HTR-8/SVneo (cell line): ENCODE data around the gene LAMA2.
A peak's percentile ranks its signal among the peaks of the same experiment; 100 is the strongest.

Experiments used
- DNase-seq: peaks from one replicate; pipeline ENCODE4 v3.0.0; 2011; ENCODE audit warnings: low spot score, mixed read lengths; ENCODE audit not compliant: insufficient read length
- FAIRE-seq: peaks from 2 replicates; lab custom pipeline; 2011; peaks lifted over from hg19 to GRCh38; lab: Jason Lieb, UNC

LAMA2 gene

DNA sequence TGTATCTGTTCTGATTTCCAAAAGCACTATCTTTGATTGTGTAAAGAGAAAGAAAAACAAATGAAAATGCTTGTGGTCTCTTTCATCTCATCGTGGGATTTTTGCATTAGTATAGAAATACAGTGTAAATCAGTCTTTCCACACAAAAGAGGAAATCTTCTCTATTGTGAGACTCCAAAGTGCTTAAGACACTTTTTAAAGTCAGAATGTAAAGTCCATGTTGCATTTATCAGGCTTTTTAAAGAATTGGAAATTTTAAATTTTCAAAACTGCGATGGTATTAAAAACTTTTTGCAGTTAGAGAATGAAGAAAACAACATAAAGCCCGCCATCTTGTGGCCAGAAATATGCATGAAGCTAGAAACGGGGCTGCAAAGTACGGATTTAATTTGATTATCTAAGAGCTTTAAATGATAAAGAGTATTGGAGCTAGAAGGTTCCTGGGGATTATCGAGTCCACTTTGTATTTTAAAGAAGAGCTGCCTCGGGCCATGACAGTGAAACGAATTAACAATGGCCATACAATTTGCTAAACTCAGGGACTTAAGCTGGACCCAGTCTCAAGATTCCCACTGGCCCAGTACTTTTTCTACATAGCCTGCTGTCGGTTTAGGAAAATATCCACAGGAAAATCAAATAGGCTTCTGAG is 487.5 kb downstream of the LAMA2 start:
- FAIRE-seq (no peak), DNase-seq (peak; percentile 15)

DNA sequence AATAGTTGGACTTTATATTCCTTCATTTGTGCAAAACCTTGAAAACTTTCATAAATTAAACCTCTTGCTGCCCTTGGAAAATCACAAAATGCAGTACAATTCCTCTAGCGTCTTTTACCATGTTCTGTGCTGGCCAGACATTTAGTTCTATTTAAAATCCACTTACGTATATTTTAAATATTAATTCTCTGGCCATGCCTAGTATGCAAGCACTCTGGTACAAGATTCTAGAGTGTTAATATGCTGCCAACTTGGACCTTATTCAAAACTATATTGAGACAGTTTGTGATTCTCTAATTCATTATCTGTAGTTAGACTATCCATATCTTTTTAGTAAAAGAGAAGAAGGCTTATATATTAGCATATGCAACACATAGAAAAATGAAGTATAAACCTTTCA is 498.9 kb downstream of the LAMA2 start:
- DNase-seq: no peak
- FAIRE-seq: no peak

DNA sequence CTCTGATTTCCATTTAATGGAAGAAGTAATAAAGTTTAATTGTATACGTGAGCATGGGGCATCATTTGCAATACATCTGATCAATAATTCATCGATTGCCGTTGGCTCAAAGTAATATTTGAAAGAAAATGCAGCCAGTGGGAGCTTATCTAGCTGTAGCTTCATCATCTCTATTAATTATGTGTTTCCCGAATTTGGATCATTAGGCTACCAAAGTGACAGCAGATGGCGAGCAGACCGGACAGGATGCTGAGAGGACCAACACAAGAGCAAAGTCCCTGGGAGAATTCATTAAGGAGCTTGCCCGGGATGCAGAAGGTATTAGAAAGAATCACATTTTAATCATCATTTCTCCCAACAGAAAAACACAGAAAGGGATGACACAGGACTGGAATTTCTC is 500.0 kb downstream of the LAMA2 start:
- DNase-seq (no peak), FAIRE-seq (no peak)

DNA sequence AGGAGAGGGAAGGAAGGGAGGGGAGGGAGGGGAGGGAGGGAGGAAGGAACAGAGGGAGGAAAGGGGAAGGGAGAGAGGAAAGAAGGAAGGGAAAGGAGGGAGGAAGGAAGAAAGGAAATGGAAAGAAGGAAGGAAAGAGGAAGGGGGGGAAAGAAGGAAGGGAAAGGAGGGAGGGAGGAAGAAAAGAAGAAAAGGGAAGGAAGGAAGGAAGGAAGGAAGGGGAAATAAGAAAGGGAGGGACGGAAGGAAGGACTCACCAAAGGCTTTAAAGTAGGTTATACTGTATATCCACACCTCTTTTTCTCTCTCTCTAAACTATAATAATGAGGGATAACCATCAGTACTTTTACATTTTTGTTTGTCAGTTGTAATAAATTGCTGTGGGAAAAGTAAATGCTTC is 502.2 kb downstream of the LAMA2 start:
- DNase-seq: no peak
- FAIRE-seq: no peak

DNA sequence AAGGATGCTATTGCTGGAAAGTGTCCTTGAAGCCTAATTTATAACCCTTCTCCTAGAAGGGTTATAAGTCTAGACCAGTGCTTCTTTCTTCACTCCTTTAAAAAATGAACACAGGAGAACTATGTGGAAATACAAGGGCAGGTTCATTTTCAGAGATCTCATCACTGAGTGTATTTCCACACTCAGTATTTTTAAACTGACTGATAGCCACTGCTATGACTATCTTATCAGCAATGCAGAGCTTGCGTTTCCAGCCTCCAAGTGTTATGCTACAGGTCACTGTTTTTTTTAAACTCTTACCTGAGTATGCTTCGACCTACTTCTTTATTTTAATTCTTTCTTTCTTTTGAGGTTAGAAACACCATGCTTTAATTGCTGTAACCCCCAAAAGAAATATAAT is 508.0 kb downstream of the LAMA2 start:
- no peak for FAIRE-seq
- DNase-seq: no peak

DNA sequence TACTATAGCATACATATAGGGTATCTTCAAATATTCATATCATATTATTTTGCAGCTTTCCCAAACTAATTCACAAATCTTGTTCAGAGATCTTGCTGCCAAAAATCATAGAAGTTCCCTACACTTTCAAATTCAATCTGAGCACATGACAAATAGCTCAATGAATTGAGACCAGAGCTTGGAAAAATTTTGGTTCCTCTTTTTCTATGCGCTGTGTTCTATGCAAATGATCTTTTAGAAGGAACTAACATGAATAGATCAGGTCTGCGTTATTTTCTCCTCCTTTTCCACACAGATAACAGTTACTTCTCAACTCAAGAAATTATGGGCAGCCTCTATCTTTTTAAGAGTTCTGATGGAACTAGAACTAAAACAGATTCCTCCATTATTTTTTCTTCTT is 510.7 kb downstream of the LAMA2 start:
- DNase-seq (no peak), FAIRE-seq (no peak)

DNA sequence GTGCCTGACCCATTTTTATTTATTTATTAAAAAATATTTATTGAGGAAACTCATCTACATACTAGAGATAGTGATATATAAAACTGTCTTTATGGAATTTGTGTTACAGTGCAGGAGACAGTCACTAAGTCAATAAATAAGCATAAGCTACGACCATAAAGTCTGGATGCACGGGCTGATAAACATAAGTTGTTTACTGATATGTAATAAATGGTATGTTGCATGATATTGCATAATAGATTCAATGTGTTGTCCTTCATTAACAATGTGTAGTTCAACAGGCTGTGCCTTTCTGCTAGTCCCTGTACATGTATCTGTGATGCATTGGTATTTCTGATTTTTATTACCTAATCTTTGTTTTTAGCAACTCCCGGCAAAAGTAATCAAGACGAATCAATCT is 515.8 kb downstream of the LAMA2 start:
- FAIRE-seq (no peak), DNase-seq (no peak)

DNA sequence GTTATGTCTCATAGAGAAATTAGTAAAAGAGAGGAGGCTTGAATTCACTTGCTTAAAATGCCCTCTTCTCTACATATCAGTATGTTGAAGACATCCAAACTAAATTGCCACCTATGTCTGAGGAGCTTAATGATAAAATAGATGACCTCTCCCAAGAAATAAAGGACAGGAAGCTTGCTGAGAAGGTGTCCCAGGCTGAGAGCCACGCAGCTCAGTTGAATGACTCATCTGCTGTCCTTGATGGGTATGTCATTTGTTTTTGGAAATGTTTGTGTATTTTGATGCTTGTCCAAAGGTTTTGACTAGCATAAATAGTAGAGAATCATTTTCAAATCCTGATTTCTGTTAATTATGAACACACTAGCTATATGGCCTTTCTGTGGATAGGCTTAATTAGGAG is 519.3 kb downstream of the LAMA2 start:
- no peak for DNase-seq
- FAIRE-seq: no peak

DNA sequence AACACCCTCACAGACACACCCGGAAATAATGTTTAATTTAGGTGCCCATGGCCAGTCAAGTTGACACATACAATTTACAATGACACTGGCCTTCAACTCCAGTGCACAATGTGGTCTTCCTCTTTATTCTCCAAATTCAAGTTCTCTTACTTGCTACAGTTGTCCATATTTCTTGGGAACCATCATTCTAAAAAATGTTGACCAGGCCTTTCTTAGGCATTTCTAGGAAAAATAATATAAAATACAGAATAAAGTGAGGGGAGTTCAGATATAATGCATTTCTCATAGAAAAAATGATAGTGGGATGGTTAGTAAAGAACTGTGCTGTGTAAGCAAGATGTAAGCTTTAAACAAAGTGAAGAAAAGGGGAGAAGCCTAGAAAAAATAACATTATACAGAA is 528.2 kb downstream of the LAMA2 start:
- no peak for DNase-seq
- FAIRE-seq: no peak

DNA sequence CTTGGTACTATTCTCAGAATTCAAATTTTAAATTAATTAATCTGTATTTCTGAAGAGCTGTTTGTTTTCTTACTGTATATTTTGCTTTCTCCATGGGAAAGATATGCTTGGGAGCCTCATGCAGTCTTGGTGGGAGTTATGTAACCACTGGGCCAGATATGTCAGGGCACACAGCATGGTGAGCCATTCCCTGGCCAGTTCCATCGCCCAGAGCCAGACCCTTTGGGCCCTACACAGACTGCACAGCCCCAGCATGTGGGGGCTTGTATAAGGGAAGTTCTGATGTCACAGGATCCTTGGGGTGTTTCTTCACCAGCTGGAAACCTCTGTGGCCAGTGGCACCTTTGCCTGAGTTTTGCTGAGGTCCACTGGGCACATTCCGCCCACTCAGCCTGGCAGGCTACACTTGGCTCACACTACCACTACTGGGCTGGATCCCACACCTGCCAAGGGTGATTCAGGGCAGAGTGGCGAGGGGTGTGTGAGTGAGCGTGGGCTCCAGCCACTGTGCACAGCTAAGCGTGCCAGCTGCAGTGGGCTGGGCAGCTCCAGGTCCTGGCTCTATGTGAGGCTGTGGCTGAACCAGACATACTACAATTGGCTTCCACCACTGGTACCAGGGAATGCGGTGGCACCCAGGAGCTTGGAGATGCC is 533.5 kb downstream of the LAMA2 start:
- no peak for DNase-seq
- no peak for FAIRE-seq

DNA sequence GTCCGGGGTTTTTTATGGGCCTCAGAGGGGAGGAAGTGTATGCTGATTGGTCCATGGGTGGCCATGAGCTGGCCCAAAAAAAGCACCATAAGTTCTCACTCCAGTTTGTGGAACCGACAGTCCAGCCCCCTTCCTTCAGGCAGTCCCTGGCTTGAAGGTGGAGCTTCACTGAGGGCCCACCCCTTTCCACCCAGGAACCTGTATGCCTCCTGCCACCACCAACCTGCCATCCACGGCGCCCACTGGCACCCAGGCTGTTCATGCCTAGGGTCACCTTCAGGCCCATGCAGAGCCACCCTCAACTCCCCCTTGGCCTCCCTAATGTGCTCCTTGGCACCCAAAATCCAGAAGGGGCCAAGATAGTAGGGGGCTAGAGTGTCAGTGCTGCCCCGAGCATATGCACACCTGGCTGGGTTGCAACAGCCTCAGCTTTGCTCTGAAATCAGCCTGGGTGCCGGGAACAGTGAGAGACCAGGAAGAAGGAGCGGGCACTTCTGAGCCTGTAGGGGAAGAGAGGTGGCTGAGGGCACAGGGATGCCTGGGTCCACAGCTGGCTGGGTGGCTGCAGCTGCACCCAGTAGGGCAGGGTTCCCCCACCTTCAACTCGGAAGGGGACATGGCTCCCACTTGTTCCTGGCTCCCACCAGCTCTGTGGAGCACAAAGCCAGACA is 534.6 kb downstream of the LAMA2 start:
- DNase-seq: no peak
- FAIRE-seq: no peak

DNA sequence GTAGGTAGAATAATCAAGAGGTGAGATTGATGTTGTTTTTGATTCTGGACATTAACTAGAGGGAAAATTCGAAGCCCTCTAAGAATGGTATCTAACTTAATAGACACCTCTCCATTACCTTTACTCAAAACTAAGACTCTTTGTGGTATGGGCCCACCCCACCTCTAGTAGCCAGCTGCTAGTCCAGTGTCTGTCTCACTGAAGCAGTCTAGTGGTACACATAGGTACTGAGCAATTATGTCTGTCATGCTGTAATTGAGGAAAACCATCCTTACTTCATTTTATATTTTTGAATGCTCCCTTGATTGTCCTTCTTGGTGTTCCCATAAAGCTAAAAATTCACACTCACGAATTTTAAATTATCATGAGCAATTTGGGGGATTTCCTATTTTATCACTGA is 536.4 kb downstream of the LAMA2 start:
- FAIRE-seq (no peak), DNase-seq (no peak)

DNA sequence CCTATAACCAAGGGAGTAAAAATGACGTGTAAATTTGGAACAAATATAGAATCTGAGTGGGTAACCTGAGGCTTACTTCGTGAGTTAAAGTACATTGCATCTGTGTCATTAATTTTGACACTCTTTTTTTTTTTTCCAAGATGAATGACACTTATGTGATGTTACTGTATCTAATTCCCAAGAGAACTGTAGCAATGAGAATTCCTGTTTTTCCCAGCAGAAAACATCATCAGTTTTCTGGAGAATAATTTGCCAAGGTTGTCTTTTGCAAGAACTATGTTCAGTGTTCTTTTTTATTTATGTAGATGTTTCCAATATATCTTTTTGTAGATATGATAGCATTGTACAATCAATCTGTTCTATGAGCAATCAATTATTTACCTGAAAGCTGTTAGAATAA is 543.4 kb downstream of the LAMA2 start:
- no peak for FAIRE-seq

DNA sequence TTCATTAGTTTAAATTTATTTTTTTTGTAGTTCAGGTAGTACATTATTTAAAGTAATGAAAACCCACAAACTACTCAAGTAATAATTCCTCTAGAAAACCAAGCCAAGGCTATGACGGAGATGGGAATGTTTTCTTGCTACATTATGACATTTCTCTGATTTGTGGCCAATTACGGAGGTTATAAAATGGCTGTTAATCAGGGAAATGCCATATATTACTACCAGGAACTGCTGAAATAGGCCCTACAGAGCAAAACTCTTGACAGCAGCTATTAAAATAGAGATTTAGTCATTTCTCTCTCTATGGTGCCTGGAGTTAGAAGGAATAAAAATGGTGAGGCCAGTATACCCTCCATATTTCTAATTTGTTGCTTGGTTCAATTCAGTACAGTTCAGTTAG is 547.0 kb downstream of the LAMA2 start:
- FAIRE-seq (no peak), DNase-seq (no peak)

More for the DNA sequence above, 543.4 kb downstream of the LAMA2 start:
- no peak for DNase-seq

DNA sequence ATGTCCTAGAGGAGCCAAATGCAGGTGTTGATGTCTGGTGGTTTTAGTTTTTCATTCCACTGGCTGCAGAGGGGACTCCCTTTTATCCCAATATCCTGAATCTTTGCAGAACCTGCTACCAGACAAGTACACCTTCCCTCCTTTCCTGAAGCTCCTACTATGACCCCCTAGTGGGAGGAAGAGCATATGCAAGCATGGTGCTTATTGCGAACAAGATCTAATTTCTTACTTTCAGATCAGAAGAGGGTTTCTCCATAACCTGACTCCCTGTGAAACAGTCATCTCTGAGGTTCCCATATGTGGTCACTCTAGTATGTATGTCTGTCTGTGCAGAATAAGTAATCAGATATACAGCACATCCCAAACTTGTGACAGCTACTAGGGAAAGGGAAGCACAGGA is 549.8 kb downstream of the LAMA2 start:
- FAIRE-seq: no peak
- DNase-seq: no peak

DNA sequence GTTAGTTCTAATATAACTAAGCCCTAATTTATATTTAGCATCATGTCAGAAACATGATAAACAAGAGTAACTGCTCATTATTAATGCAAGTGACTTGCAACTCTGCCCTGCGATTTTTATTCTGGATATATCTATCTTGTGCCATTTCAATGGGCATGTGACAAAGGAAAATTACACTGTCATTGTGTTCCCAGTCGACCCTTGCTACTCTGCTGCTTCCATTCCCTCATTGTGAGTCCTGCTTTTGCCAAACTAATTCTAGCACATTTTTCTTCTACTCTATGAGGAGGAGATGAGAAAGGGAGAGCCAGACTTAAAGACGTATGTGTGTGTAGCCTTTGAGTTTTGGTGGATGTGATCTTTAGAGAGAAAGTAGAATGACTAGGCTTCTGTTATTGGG is 551.2 kb downstream of the LAMA2 start:
- no peak for DNase-seq
- no peak for FAIRE-seq

DNA sequence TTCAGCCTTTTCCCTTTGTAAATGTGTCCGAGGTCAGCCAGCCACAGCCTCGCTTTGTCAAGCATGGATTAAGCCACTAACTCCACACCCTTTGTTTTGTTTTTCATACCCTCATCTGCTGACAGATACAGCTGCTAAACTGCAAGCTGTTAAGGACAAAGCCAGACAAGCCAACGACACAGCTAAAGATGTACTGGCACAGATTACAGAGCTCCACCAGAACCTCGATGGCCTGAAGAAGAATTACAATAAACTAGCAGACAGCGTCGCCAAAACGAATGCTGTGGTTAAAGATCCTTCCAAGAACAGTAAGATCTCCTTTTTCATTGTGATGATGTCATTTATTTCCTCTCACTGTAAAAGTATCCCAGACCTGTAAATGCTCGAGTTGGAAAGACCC is 557.8 kb downstream of the LAMA2 start:
- DNase-seq (no peak), FAIRE-seq (peak; percentile 40)

DNA sequence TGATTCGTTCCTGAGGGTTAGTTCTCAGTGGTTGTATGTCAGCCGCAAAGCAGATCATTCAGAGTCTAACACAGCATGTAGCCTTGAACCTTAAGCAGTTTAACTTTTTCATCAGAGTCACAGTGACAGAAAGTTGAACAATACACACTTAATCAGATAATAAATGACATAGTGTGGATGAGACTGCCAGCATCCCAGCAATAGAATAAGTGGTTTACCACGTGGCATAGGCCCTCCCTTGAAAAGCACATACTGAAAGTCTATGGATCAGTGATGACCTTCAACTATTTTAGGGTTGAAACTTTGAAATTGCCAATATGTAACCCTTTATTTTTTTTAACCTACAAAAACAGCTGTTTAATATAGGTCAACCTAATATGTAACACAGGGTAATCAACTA is 561.7 kb downstream of the LAMA2 start:
- FAIRE-seq (no peak), DNase-seq (no peak)

DNA sequence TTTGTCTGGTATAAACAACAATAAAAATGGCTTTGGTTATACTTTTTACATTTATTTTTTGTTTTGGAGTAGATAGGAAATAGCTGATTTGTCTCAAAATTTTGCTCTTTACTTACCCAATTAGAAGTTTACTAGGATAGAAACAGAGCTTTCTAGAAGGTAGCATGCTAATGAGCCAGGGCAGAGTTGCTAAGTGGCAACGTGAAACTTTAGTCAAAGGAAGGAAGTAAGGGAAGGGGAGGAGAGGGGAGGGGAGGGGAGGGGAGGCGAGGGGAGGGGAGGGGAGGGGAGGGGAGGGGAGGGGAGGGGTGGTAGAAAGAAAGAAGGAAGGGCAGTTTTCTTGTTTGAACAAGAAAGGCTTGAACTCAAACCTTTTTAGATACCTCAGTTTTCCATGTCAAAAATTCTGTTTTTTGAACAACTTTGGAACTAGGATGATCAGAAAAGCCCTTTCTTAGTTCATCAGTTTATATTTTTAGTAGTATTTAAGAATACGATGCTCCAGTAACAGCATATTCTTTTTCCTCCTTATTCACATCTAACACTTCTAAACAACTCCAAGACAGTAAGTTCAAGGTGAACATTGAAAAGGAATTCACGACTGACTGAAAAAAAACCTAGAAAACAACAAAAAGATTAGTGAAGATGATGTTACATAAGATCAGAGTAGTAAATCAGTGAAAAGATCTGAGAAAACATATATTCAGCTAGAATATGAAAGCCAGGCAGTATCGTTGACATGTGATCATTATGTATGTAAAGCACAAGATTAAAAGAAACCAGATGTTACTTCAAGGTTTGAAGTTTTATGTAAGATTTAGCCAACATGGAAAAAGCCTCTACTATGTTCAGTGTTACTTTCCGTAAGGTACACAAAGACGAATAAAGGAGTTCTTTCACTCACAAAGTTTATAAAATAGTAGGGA is 563.6 kb downstream of the LAMA2 start:
- FAIRE-seq: no peak

DNA sequence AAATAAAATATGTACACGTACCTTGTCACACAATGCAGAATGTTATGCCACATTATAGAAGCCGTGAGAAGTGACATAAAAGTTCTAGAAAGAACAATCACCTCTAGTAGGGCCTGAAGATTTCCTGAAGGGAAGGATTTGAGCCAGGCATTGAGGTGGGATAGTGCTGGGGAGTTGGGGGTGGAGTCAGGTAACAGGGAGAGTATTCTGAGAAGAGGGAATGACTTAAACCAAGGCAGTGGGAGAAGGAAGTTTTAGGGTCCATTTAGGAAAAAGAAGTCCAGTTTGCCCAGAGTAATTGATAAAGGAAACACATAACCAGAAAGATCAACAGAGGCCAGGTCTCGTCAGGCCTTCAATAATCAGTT is 564.2 kb downstream of the LAMA2 start:
- no peak for DNase-seq
- FAIRE-seq: no peak

More for the DNA sequence above, 563.6 kb downstream of the LAMA2 start:
- no peak for DNase-seq

DNA sequence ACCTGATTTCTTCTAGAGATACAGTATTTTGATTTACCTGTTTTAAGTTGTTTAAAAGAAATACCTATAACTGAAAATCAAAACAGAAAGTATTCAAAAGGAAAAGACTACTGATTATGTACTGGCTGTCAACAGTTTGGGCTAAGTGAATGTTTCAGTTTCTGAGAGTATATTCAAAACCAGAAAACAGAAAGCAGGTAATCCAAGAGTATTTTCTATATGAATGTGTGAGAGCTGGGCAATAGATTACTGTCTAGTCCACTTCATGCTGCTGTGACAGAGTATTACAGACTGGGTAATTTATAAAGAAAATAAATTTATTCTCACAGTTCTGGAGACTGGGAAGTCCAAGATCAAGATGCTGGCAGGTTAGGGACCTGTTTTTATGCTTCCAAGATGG is 566.0 kb downstream of the LAMA2 start:
- FAIRE-seq: no peak

More for the DNA sequence above, 566.0 kb downstream of the LAMA2 start:
- no peak for DNase-seq
